Ectodermal cell (in vitro differentiated cells): ENCODE results near the gene NAIF1.
"Not testable (repeated sequence)": the region's sequence is repeated elsewhere in the genome, so short reads cannot be mapped to it uniquely, and the experiment has no call there.

Experiments
- H3K27ac ChIP-seq: 2 replicates; pipeline ENCODE4 v1.7.0; 2013; ENCODE audit warnings: mild to moderate bottlenecking, low read depth, low read length; ENCODE audit not compliant: insufficient read depth, poor library complexity, severe bottlenecking
- H3K27me3 ChIP-seq: 2 replicates; pipeline ENCODE4 v1.7.0; 2013; ENCODE audit warnings: mild to moderate bottlenecking, low read length; ENCODE audit not compliant: insufficient read depth, control insufficient read depth, poor library complexity, severe bottlenecking
- H3K36me3 ChIP-seq: one replicate; pipeline ENCODE4 v1.7.0; 2013; ENCODE audit warnings: low read length; ENCODE audit not compliant: control insufficient read depth, insufficient read depth
- H3K4me1 ChIP-seq: one replicate; pipeline ENCODE4 v1.7.0; 2013; ENCODE audit warnings: low read length; ENCODE audit not compliant: control insufficient read depth, insufficient read depth
- H3K4me3 ChIP-seq: 2 replicates; pipeline ENCODE4 v1.7.0; 2013; ENCODE audit warnings: low read depth, low read length, control low read depth; ENCODE audit not compliant: insufficient read depth
- H3K9me3 ChIP-seq: 2 replicates; pipeline ENCODE4 v1.7.0; 2013; ENCODE audit warnings: mild to moderate bottlenecking, low read length, moderate library complexity; ENCODE audit not compliant: control insufficient read depth
- WGBS, 2 experiments: methylation state at CpG; one replicate each; pipeline ENCODE4 v1.1.7; 2013; ENCODE audit warnings: missing lambda C conversion rate in 2 of 2; 5-methylcytosine and 5-hydroxymethylcytosine counted together

Gene NAIF1

DNA sequence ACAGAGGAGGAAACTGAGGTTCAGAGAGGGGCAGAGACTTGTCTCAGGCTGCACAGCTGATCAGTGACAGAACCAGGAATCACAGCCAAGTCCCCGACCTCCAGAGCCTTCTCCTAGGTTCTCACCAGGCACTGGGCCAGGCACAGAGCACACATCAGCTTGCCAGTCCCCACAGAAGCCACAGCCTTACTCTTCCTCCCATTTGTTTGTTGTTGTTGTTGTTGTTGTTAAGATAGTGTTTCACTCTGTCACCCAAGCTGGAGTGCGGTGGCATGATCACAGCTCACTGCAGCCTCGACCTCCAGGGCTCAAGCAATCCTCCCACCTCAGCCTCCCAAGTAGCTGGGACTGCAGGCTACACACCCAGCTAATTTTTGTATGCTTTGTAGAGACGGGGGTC, 41.4 kb downstream of the NAIF1 start:
- H3K27me3 ChIP-seq: no peaks in the 10 kb centered on the region
- no peaks in the 10 kb centered on the region for H3K36me3 ChIP-seq
- WGBS, 2 experiments: 73 to 78% methylated on average over 4 of the region's 4 CpGs
- no peaks in the 10 kb centered on the region for H3K9me3 ChIP-seq
- H3K27ac ChIP-seq: no peak overlapping the region
- no peak overlapping the region for H3K4me3 ChIP-seq
- H3K4me1 ChIP-seq: no peaks in the 10 kb centered on the region

DNA sequence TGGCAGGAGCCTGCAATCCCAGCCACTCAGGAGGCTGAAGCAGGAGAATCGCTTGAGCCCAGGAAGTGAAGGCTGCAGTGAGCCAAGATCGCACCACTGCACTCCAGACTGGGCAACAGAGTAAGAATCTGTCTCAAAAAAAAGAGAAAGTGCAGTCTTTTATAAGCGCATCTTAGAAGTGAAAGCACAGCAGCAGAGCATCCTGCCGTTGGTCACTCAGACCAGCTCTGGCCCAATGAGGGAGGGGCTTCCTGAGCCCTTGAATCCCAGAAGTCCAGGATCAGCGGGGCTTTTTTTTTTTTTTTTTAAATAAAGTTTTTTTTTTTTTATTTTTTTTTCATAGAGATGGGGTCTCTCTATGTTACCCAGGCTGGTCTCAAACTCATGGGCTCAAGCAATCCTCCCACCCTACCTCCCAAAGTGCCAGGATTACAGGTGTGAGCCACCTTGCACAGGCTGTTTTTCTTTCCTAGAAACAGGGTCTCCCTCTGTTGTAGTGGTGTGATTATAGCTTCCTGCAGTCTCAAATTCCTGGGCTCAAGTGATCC, 42.3 kb downstream of the NAIF1 start:
- H3K4me3 ChIP-seq: no peak overlapping the region
- no peaks in the 10 kb centered on the region for H3K4me1 ChIP-seq
- no peaks in the 10 kb centered on the region for H3K9me3 ChIP-seq
- H3K27me3 ChIP-seq: no peaks in the 10 kb centered on the region
- no peaks in the 10 kb centered on the region for H3K36me3 ChIP-seq
- H3K27ac ChIP-seq: no peak overlapping the region
- WGBS, 2 experiments: 90 to 94% methylated on average over 4 of the region's 5 CpGs

DNA sequence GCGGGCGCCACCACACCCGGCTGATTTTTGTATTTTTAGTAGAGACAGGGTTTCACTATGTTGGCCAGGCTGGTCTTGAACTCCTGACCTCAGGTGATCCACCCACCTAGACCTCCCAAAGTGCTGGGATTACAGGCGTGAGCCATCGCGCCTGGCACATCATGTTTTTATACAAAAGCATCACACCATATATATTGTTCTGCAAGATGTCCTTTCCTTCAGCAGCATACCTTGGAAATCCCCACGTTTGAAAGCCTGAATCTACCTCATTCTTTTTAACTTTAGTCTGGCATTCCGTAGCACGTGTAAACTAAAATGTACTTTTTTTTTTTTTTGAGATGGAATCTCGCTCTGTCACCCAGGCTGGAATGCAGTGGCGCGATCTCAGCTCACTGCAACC, 43.4 kb downstream of the NAIF1 start:
- not testable (repeated sequence) for H3K4me3 ChIP-seq, H3K27ac ChIP-seq, H3K4me1 ChIP-seq, H3K9me3 ChIP-seq, H3K27me3 ChIP-seq, H3K36me3 ChIP-seq
- 90 to 94% methylated on average over 12 of the region's 12 CpGs for WGBS, 2 experiments

DNA sequence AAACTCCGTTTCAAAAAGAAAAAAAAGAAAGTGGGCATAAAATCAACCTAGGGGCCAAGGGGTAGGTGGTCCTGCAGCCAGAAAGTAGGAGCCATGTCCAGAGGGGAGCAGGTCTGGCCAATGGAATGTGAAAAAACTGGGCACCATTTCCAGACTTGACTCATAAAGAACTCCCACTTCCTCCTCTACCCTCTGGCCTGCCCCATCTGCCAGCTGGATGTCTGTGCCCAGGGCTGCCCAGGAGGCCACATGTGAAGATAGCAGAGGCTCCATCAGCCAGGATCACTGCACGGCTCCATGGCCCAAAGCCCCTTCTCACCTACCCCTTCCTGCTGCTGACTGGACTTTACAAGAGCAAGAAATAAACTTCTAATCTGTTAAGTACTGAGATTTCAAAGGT, 44.2 kb downstream of the NAIF1 start:
- Histone ChIP-seq H3K9me3 (no peaks in the 10 kb centered on the region), H3K36me3 (no peaks in the 10 kb centered on the region), H3K27me3 (no peaks in the 10 kb centered on the region), H3K4me3 (no peak overlapping the region), H3K27ac (no peak overlapping the region), H3K4me1 (no peaks in the 10 kb centered on the region)
- WGBS, 2 experiments: 79 to 88% methylated on average over 1 to 2 of the region's 2 CpGs

DNA sequence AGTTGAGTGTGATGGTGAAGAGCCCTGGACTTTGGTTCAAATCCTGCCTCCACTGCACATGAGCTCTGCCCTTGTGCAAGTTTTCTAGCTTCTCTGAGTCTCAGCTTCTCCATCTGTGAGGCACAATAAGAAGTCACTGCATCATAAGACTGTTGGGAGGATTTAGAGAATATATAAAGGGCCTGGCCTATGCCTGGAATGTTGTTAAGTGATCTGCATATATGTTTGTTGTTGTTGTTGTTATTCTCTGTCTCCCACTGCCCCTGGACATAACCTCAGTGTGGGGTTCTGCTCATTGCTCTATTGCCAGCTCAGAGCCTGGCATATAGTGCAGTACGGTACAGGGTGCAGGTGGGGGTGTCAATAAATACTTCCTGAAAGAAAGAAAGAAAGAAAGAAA, 46.0 kb downstream of the NAIF1 start:
- Histone ChIP-seq H3K27me3 (no peaks in the 10 kb centered on the region), H3K27ac (no peak overlapping the region), H3K4me1 (no peaks in the 10 kb centered on the region), H3K36me3 (no peaks in the 10 kb centered on the region), H3K9me3 (no peaks in the 10 kb centered on the region), H3K4me3 (no peak overlapping the region)
- WGBS, 2 experiments: 37 to 45% methylated on average over 1 of the region's 1 CpG

DNA sequence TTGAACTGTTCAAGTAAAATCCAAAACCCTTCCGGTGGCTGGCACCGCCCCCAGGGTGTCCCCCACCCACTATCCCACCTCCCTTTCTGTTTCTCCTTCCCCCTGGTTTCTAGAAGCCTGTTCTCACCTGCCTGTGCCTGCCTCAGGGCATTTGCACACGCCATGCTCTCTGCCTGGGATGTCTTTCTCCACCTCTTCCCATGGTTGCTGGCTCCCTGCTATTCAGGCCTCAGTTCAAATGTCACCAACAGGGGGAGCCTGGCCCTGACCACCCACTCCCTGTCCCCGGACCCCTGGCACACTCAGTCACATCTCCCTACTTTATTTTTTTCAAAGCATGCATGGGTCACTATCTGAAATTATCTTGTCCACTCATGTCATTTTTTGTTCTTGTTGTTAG, 46.4 kb downstream of the NAIF1 start:
- Histone ChIP-seq H3K36me3 (no peaks in the 10 kb centered on the region), H3K27ac (no peak overlapping the region), H3K4me3 (no peak overlapping the region), H3K9me3 (no peaks in the 10 kb centered on the region), H3K4me1 (no peaks in the 10 kb centered on the region), H3K27me3 (no peaks in the 10 kb centered on the region)
- 89 to 91% methylated on average over 4 of the region's 4 CpGs for WGBS, 2 experiments

DNA sequence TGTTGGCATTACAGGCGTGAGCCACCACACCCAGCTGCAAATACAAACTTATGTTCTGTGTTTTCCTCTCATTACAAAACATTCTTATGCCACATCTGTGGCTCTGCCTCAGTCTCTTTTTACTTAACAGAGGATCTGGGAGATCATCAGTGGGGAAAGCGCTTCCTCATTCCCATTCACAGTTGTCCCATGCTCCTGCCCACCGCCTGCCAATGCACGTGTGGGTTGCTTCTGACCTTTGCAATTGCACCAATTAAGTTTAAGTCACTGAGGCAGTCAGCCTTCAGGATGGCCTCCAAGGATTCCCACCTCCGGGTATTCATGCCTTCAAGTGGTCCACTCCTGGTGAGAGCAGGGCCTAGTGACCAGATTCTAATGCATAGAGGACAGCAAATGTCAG, 51.4 kb downstream of the NAIF1 start:
- 92% methylated on average over 5 of the region's 5 CpGs for WGBS, 2 experiments
- Histone ChIP-seq H3K4me3 (no peak overlapping the region), H3K36me3 (no peaks in the 10 kb centered on the region), H3K27ac (no peak overlapping the region), H3K4me1 (peaks cover 4% of the 10 kb centered on the region), H3K9me3 (no peaks in the 10 kb centered on the region), H3K27me3 (no peaks in the 10 kb centered on the region)
